GM19467 (cell line): Measurements from ENCODE around the gene KLRC4.
A peak's percentile ranks its signal among the peaks of the same experiment; 100 is the strongest.
"Not testable (repeated sequence)": the region's sequence is repeated elsewhere in the genome, so short reads cannot be mapped to it uniquely, and the experiment has no call there.

ENCODE experiments used
- ATAC-seq: cut with Tn5 transposase; IDR thresholded peaks from one replicate; pipeline ENCODE4 v1.9.1; 2021; ENCODE audit warnings: mild to moderate bottlenecking, moderate library complexity; ENCODE audit not compliant: unreplicated experiment

Gene KLRC4

DNA sequence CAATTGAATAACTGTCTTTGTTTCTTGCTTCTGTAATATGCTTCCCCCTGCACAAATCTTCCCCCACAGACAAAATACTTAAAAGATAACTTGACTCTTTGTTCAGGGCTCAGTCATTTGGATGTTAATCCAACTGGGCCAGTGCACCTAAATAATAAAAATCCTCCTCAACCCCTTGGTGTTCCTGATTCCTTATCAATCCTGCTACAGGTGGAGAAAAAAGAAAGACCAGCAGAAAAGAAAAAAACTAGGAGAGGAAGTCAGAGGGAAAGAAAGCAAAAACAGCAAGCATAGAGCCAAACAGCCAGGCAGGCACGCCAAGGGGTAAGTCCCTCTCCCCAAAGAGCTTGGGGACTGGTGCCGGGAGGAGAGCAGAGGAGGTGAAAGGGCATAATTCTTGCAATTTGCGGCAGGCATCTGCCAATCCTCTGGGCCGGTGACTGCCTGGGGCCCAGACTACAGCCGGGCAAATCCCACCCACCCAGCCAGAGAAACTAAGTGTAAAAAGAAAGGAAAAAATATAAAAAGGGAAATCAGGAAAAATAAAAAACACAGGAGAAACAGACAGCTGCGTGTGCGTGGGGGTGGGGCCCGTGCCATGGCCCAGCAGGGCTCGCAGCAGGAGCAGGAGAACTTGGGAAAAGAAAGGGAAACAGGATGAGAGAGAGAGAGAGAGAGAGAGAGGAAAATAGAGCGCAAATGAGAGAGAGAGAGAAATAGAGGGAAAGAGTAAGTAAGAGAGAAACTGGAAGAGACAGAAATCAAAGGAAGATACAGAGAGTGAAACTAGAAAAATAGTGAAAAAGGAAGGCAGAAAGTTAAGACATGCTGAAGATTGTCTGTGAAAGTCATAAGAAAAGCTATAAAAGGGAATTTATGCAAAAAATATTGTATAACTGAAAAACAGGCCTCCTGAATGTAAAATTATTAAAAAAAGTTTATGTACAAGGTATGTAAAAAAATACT lies 41.1 kb downstream of the KLRC4 start:
- no peak for ATAC-seq

DNA sequence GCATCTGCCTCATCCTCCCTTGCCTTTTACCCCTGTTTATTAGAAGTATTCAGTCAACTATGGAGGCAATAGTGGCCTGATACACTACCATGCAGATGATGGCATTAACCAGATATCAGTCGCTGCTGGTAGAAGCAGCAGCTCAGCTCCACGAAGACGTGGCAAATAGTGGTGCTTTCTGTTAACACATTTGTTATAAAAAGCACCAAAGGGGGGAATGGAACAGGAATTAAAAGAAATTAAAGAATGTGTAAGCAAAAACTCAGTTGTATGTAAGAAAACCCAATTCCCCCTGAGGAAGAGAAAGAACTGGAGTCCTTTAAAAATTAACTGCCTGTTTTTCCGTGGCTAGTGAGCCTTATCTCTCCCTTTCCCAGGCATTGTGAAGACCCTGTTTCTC lies 41.8 kb downstream of the KLRC4 start:
- not testable (repeated sequence) for ATAC-seq

- no peak for ATAC-seq
These were observed 42.7 kb downstream of the KLRC4 start for GRCh38 chr12:10366875-10367274.

GRCh38 chr12:10365696-10366405 lies 43.7 kb downstream of the KLRC4 start:
- no peak for ATAC-seq

GRCh38 chr12:10364815-10365622 lies 44.5 kb downstream of the KLRC4 start:
- ATAC-seq = peak; percentile 25

DNA sequence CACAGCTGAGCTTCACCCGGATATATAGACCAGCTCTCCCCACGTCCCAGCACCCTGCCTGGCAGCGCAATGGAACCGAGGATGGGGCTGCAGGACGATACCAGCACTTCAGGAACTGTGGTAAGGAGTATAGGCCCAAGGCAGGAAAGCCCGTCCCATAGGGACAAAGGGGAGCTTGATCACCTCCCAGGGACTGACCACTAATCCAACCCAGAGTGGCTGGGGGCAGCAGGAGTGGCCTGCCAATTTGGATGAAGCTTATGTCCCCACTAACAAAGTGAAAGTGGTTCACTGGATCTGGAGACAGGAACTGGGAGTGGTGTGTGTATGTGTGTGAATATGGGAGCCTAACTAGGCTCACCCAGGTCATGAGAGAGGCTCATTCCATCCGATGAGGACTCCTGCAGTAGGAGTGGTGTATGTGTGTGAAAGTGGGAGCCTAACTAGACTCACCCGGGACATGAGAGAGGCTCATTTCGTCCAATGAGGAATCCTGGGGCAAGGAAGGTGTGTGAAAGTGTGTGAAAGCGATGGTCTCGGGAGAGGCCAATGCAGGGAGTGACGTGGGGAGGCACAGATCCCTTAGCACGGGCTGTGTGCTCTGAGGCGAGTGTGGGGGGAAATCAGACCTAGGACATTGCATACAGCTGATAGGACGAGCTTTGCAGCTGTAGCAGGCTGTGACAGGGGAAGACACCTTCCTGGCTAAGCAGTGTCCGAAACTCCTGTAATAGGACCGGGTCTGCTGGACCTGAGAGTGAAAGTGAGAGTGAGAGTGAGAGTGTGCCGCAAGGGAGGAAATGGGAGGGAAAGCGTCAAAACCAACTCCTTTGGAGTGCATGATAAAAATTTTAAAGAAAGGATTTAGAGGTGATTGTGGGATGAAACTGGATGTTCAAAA lies 45.4 kb downstream of the KLRC4 start:
- peak; percentile 84 for ATAC-seq

- ATAC-seq = no peak
These were observed 46.0 kb downstream of the KLRC4 start for GRCh38 chr12:10363658-10363913.

GRCh38 chr12:10362828-10363657 lies 46.5 kb downstream of the KLRC4 start:
- no peak for ATAC-seq

DNA sequence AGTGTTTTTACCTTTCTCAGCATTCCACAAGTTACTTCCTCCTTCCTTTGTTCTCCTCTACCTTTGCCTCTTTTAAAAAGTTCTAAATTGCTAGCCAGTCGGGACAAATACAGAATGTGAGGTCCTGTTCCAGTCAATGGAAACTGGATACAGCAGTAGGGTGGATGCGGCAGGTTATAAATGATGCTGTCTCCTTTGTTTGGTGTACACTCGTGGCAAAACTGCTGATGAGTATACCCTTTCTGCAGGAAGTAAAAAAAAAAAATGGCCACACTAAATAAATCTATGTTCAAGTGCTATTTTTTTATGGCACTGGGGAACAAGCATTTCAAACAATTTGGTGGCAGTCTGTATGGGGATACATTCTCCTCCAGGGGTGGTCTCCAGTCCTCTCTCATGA lies 47.2 kb downstream of the KLRC4 start:
- ATAC-seq = no peak

GRCh38 chr12:10361622-10362021 lies 47.9 kb downstream of the KLRC4 start:
- no peak for ATAC-seq

DNA sequence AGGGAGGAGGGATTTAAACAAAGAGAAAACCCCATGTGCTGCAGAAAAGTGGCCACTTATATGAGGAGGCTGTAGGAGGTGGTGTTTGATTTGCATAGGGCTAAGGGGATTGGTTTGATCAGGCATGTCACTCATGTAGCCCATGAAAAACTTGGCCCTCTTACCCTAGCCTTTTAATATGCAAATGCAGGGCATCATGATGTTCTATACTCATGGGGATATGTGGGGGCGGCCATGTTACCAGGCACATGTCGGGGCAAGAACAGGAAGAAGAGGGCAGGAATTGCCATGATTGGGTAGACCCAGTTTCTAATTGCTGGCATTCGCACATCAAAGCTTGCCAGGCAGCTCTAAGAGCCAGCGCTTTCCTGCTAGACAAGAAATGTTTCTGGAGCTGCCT lies 48.5 kb downstream of the KLRC4 start:
- no peak for ATAC-seq

- ATAC-seq = no peak
These were observed 50.6 kb downstream of the KLRC4 start for GRCh38 chr12:10358969-10359368.

DNA sequence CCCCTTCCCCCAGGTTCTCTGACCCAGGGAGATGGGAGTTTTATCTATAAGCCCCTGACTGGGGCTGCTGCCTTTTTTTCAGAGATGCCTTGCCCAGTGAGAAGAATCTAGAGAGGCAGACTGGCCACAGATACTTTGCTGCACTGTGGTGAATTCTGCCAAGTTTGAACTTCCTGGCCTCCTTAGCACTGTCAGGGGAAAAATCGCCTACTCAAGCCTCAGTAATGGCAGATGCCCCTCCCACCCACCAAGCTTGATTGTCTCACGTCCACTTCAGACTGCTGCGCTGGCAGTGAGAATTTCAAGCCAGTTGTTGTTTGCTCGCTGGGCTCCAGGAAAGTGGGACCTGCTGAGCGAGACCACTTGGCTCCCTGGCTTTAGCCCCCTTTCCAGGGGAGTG lies 51.4 kb downstream of the KLRC4 start:
- no peak for ATAC-seq
